ENCODE data around the gene PACSIN3.

PACSIN3 gene

GRCh38 chr11:47136921-47137320, 49.3 kb downstream of the PACSIN3 start:
- H3K4me3 ChIP-seq (replicated peaks; ENCODE audit: low read depth, low read length): no peak overlapping the region
- TF ChIP-seq, protein P1, sequence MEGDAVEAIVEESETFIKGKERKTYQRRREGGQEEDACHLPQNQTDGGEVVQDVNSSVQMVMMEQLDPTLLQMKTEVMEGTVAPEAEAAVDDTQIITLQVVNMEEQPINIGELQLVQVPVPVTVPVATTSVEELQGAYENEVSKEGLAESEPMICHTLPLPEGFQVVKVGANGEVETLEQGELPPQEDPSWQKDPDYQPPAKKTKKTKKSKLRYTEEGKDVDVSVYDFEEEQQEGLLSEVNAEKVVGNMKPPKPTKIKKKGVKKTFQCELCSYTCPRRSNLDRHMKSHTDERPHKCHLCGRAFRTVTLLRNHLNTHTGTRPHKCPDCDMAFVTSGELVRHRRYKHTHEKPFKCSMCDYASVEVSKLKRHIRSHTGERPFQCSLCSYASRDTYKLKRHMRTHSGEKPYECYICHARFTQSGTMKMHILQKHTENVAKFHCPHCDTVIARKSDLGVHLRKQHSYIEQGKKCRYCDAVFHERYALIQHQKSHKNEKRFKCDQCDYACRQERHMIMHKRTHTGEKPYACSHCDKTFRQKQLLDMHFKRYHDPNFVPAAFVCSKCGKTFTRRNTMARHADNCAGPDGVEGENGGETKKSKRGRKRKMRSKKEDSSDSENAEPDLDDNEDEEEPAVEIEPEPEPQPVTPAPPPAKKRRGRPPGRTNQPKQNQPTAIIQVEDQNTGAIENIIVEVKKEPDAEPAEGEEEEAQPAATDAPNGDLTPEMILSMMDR (IDR thresholded peaks at IDR 0.05; ENCODE audit: low read depth, low read length, missing control alignments): no peak

DNA sequence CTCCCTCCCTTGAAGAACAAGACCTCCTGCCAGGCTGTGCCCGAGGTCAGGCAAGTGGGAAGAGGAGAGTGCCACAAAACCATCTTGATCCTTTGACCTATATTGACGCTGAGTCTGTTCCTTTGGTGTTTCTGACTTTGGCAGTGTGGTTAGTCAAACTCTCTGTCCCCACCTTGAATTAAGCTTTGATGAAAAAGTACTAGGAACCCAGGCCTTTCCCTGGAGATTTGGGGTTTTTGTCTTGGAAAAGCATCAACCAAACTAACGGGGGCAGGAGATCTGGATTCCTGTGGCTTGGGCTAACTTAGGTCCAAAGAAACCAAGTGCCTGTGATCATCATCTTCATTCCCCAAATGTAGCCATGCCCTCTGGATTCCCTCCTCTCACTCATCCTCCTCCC, 49.9 kb downstream of the PACSIN3 start:
- no peak for DNase-seq (ENCODE audit: extremely low read depth, low read depth)
- no peak overlapping the region for H3K4me3 ChIP-seq (replicated peaks; ENCODE audit: low read depth, low read length)
- TF ChIP-seq, protein P1 (IDR thresholded peaks at IDR 0.05; ENCODE audit: low read depth, low read length, missing control alignments): no peak

More at GRCh38 chr11:47136921-47137320, 49.3 kb downstream of the PACSIN3 start:
- DNase-seq (ENCODE audit: extremely low read depth, low read depth): no peak

- DNase-seq (ENCODE audit: extremely low read depth, low read depth): no peak
- TF ChIP-seq, protein P1 (IDR thresholded peaks at IDR 0.05; ENCODE audit: low read depth, low read length, missing control alignments): no peak
- H3K4me3 ChIP-seq (replicated peaks; ENCODE audit: low read depth, low read length): no peak overlapping the region
Observed at GRCh38 chr11:47132981-47133380, 53.3 kb downstream of the PACSIN3 start.

GRCh38 chr11:47132490-47132889, 53.7 kb downstream of the PACSIN3 start:
- no peak for DNase-seq (ENCODE audit: extremely low read depth, low read depth)
- TF ChIP-seq, protein P1 (IDR thresholded peaks at IDR 0.05; ENCODE audit: low read depth, low read length, missing control alignments): no peak
- no peak overlapping the region for H3K4me3 ChIP-seq (replicated peaks; ENCODE audit: low read depth, low read length)

GRCh38 chr11:47131136-47131535, 55.1 kb downstream of the PACSIN3 start:
- no peak overlapping the region for H3K4me3 ChIP-seq (replicated peaks; ENCODE audit: low read depth, low read length)
- DNase-seq (ENCODE audit: extremely low read depth, low read depth): no peak
- TF ChIP-seq, protein P1 (IDR thresholded peaks at IDR 0.05; ENCODE audit: low read depth, low read length, missing control alignments): no peak

DNA sequence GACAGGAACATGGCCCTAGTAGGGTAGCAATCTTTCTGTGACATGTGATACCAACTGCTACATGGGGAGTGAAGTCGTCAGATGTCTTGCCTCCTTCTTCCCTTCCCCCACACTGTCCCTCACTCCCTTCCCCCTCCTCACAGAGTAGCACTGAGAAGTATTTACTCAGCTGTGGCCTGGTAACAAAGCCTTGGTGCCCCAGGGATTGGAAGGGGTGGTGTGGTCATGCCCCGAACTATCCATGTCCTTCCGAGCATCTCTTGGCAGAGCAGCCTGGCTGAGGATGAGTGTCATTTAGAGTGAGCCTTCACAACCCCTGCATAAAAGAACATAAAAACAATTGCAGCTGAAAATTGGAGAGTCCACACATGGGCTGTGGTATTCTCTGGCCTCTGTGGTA, 55.7 kb downstream of the PACSIN3 start:
- TF ChIP-seq, protein P1 (IDR thresholded peaks at IDR 0.05; ENCODE audit: low read depth, low read length, missing control alignments): no peak
- no peak for DNase-seq (ENCODE audit: extremely low read depth, low read depth)
- no peak overlapping the region for H3K4me3 ChIP-seq (replicated peaks; ENCODE audit: low read depth, low read length)

All from HFF-Myc (cell line).